MM.1S (cell line): ENCODE measurements around the gene COL2A1.

Experiments
- CTCF ChIP-seq: fragments of 300-600 bp; sonication (generic); IDR thresholded peaks from 2 replicates; pipeline ENCODE4 v1.5.1; 2016; ENCODE audit warnings: antibody characterized with exemption, low read length, mixed read lengths
- EZH2phosphoT487 ChIP-seq: fragments of 300-600 bp; sonication (generic); IDR thresholded peaks from 2 replicates; pipeline ENCODE4 v1.6.1; 2018; ENCODE audit warnings: antibody characterized with exemption, low read length

DNA sequence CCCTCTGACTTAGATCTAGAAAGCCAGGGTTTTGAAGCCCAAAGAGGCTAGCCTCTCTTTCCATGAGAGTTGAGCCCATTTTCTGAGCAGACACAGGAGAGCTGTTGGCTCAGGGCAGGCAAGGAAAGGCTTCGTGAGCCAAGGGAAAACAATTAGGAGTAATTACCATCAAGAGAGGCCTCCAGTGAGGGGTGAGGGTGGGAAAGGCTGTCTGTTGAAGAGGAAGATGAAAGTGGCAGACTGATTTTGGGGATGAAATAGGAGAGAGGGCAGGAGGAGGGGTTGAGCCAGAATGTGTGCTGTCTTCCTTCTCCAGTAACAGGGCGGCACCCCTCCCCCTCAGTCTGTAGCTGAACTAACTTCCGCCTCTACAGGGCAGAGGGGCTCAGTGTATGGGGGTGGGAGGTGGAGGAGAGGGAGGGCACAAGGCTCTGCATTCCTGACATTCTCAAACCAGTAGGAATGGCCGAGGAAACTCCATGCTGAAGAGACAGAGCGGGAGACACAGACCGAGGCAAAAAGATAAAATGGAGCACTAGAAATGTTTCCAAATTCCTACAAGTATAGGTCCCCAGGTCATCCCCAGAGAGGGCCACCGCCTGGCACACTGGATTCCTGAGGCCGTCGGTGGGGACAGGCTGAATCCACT lies 33.1 kb upstream of the COL2A1 start:
- no peak for TF ChIP-seq CTCF
- TF ChIP-seq EZH2phosphoT487 = no peak
